OCI-LY7 (cell line): ENCODE data around the gene CHD2. TPM values are rescaled to one million over a fixed set of nuclear protein-coding genes. Genes with fewer than 3 reads are reported as not detected.

Experiments used
- BruUV-seq: library from RNA; stranded (reverse); fragments of 400-500 nt; replicated peaks from 2 replicates; lab custom pipeline; 2021; lab: Mats Ljungman, UMichigan
- CTCF ChIA-PET: fragments of 300-600 bp; sonication (Branson Sonifier 250); formaldehyde crosslinking; loops from one replicate; lab custom pipeline; 2022; ENCODE audit warnings: antibody characterized with exemption; ENCODE audit not compliant: unreplicated experiment; lab: Charles Lee
- POLR2A ChIA-PET: fragments of 300-600 bp; sonication (Branson Sonifier 250); formaldehyde crosslinking; loops from one replicate; lab custom pipeline; 2022; ENCODE audit warnings: antibody characterized with exemption; lab: Charles Lee
- DNase-seq: peaks from one replicate; pipeline ENCODE4 v3.0.0-alpha.2; 2015; ENCODE audit warnings: low spot score
- H2AFZ ChIP-seq: fragments of 200-600 bp; sonication (generic), shearing (Covaris generic); 2 replicates; pipeline ENCODE4 v1.6.1; 2014; ENCODE audit warnings: mild to moderate bottlenecking, antibody characterized with exemption, low read length, moderate library complexity
- H3K27ac ChIP-seq: fragments of 200-600 bp; sonication (generic); 2 replicates; pipeline ENCODE4 v1.5.1; 2014; ENCODE audit warnings: mixed run types, low read depth, mild to moderate bottlenecking, moderate library complexity, low read length, inconsistent platforms; ENCODE audit not compliant: poor library complexity, severe bottlenecking
- H3K36me3 ChIP-seq: fragments of 200-600 bp; sonication (generic); 2 replicates; pipeline ENCODE4 v1.6.1; 2014; ENCODE audit warnings: mild to moderate bottlenecking, antibody characterized with exemption, low read length, moderate library complexity, mixed read lengths; ENCODE audit not compliant: insufficient read depth
- H3K4me1 ChIP-seq: fragments of 200-600 bp; sonication (generic); 2 replicates; pipeline ENCODE4 v1.5.1; 2014; ENCODE audit warnings: mild to moderate bottlenecking, low read length; ENCODE audit not compliant: insufficient read depth, poor library complexity, severe bottlenecking
- H3K4me2 ChIP-seq: fragments of 200-600 bp; sonication (generic); 2 replicates; pipeline ENCODE4 v1.6.1; 2014; ENCODE audit warnings: mild to moderate bottlenecking, low read length
- H3K4me3 ChIP-seq: fragments of 200-600 bp; sonication (generic); 2 replicates; pipeline ENCODE4 v1.5.1; 2014; ENCODE audit warnings: mild to moderate bottlenecking, low read depth, low read length; ENCODE audit not compliant: poor library complexity, severe bottlenecking
- H3K79me2 ChIP-seq: fragments of 200-600 bp; sonication (generic); 2 replicates; pipeline ENCODE4 v1.6.1; 2016; ENCODE audit warnings: low read depth, mild to moderate bottlenecking, low read length, moderate library complexity, mixed read lengths; ENCODE audit not compliant: insufficient read depth
- H3K9me2 ChIP-seq: fragments of 200-600 bp; sonication (generic); 2 replicates; pipeline ENCODE4 v1.6.1; 2016; ENCODE audit warnings: mild to moderate bottlenecking, low read length, mixed read lengths; ENCODE audit not compliant: insufficient read depth
- H3K9me3 ChIP-seq: fragments of 200-600 bp; sonication (generic); 2 replicates; pipeline ENCODE4 v1.6.1; 2014; ENCODE audit warnings: mild to moderate bottlenecking, mixed run types, low read length, mixed read lengths
- H4K20me1 ChIP-seq: fragments of 200-600 bp; sonication (generic); 2 replicates; pipeline ENCODE4 v1.6.1; 2014; ENCODE audit warnings: mild to moderate bottlenecking, antibody characterized with exemption, low read length, moderate library complexity, mixed read lengths; ENCODE audit not compliant: insufficient read depth
- CTCF ChIP-seq: fragments of 200-600 bp; sonication (generic); conservative IDR thresholded peaks from 2 replicates; pipeline ENCODE4 v1.5.1; 2014; ENCODE audit warnings: mild to moderate bottlenecking, antibody characterized with exemption, low read length, moderate library complexity, mixed read lengths
- EZH2phosphoT487 ChIP-seq: fragments of 200-600 bp; sonication (generic); IDR thresholded peaks from 2 replicates; pipeline ENCODE4 v1.6.1; 2018; ENCODE audit warnings: low read depth, borderline replicate concordance, mild to moderate bottlenecking, mixed run types, antibody characterized with exemption, low read length, moderate library complexity, mixed read lengths
- intact Hi-C: fragments of 100-400 bp; cut with micrococcal nuclease; formaldehyde crosslinking; loops from one replicate; pipeline ENCODE4 v1.10.0; 2022; ENCODE audit not compliant: unreplicated experiment
- total RNA-seq, 2 experiments: library from RNA; depleted of rRNA in 1 of 2; stranded (reverse); fragments of >200 nt in 1 of 2; shearing (Covaris generic) in 1 of 2; gene quantifications; 2 replicates each; pipeline ENCODE4 v1.2.3, GENCODE V29; 2014 to 2022

The CHD2 gene
- total RNA-seq, 2 experiments from 2014 or later, result 133 to 213 TPM

- H3K4me3 ChIP-seq, result peak overlapping the region; percentile 92
- H3K4me2 ChIP-seq, result peak overlapping the region; percentile 89
- peaks cover 37% of the 10 kb centered on the region; the same call in 1 of the 2 replicates for H4K20me1 ChIP-seq
- peaks cover 47% of the 10 kb centered on the region for H3K4me1 ChIP-seq
- ChIA-PET POLR2A (interaction anchor here (0.6 to 10.3 kb wide), 10 partner anchors 10 to 100 kb away, joined by 3 to 121 read pairs (median 8); no protein-coding TSS in a partner anchor), CTCF (no interaction called here)
- peaks cover 97% of the 10 kb centered on the region for H3K79me2 ChIP-seq
- DNase-seq, result no peak
- H3K9me3 ChIP-seq, result no peaks in the 10 kb centered on the region
- peak overlapping the region; percentile 94 for H3K27ac ChIP-seq
- no peaks in the 10 kb centered on the region for H3K9me2 ChIP-seq
- H2AFZ ChIP-seq, result no peak overlapping the region
- H3K36me3 ChIP-seq, result peaks cover 82% of the 10 kb centered on the region
- TF ChIP-seq EZH2phosphoT487 (no peak), CTCF (no peak)
- no TSS peak for BruUV-seq
- intact Hi-C loops, result loop anchor here (5.0 kb wide), 1 partner anchor 1054 kb away; the partner anchor contains the start of gene SLCO3A1
These were observed 5.9 kb downstream of the CHD2 start for GRCh38 chr15:92906020-92906419.

- BruUV-seq, result no TSS peak
- TF ChIP-seq CTCF (no peak), EZH2phosphoT487 (no peak)
- peaks cover 82% of the 10 kb centered on the region for H3K36me3 ChIP-seq
- peaks cover 49% of the 10 kb centered on the region for H3K4me1 ChIP-seq
- H3K9me3 ChIP-seq, result no peaks in the 10 kb centered on the region
- ChIA-PET POLR2A (interaction anchor here (0.6 to 10.3 kb wide), 16 partner anchors 9 to 101 kb away, joined by 3 to 121 read pairs (median 6); no protein-coding TSS in a partner anchor), CTCF (no interaction called here)
- no peak overlapping the region for H2AFZ ChIP-seq
- H3K9me2 ChIP-seq, result no peaks in the 10 kb centered on the region
- peak overlapping the region; percentile 94 for H3K27ac ChIP-seq
- peaks cover 97% of the 10 kb centered on the region for H3K79me2 ChIP-seq
- H3K4me3 ChIP-seq, result peak overlapping the region; percentile 92
- peak; percentile 69 for DNase-seq
- H3K4me2 ChIP-seq, result peak overlapping the region; percentile 89
- intact Hi-C loops, result loop anchor here (5.0 kb wide), 1 partner anchor 1054 kb away; the partner anchor contains the start of gene SLCO3A1
- peaks cover 37% of the 10 kb centered on the region; the same call in 1 of the 2 replicates for H4K20me1 ChIP-seq
These were observed 6.5 kb downstream of the CHD2 start for GRCh38 chr15:92906563-92907081.

- intact Hi-C loops, result loop anchor here (5.0 kb wide), 1 partner anchor 1055 kb away; the partner anchor contains the start of gene SLCO3A1
- Histone ChIP-seq H3K36me3 (peaks cover 82% of the 10 kb centered on the region), H3K27ac (peak overlapping the region; percentile 94), H3K4me2 (peak overlapping the region; percentile 89), H3K9me3 (no peaks in the 10 kb centered on the region), H2AFZ (no peak overlapping the region), H3K79me2 (peaks cover 97% of the 10 kb centered on the region), H3K4me3 (peak overlapping the region; percentile 92), H3K4me1 (peaks cover 55% of the 10 kb centered on the region), H3K9me2 (no peaks in the 10 kb centered on the region), H4K20me1 (peaks cover 32% of the 10 kb centered on the region; the same call in 1 of the 2 replicates)
- no TSS peak for BruUV-seq
- no peak for DNase-seq
- CTCF ChIA-PET, result interaction anchor here (0.8 kb wide), 1 partner anchor 110 kb away, joined by 3 read pairs; no protein-coding TSS in a partner anchor
- TF ChIP-seq EZH2phosphoT487 (no peak), CTCF (no peak)
- POLR2A ChIA-PET, result interaction anchor here (0.6 to 10.3 kb wide), 14 partner anchors 9 to 98 kb away, joined by 3 to 121 read pairs (median 8); no protein-coding TSS in a partner anchor
These were observed 7.1 kb downstream of the CHD2 start for GRCh38 chr15:92907229-92907628.
